Testis (tissue), 3 donors: ENCODE measurements around the gene CPSF4. TPM values are rescaled to one million over a fixed set of nuclear protein-coding genes. Genes with fewer than 3 reads are reported as not detected.

Source experiments
- DNase-seq: peaks from one replicate; pipeline ENCODE4 v3.0.0-alpha.2; 2019
- H3K27ac ChIP-seq, 2 donors: fragments of 200-600 bp; sonication (generic); one replicate each; pipeline ENCODE4 v1.5.1; 2019
- H3K27me3 ChIP-seq: fragments of 200-600 bp; sonication (generic); one replicate; pipeline ENCODE4 v1.5.1; 2019
- H3K36me3 ChIP-seq: fragments of 200-600 bp; sonication (generic); one replicate; pipeline ENCODE4 v1.5.1; 2017; ENCODE audit warnings: low read depth; ENCODE audit errors: missing control alignments
- H3K4me1 ChIP-seq: fragments of 200-600 bp; sonication (generic); one replicate; pipeline ENCODE4 v1.5.1; 2019
- H3K4me3 ChIP-seq, 2 donors: fragments of 200-600 bp; sonication (generic); one replicate each; pipeline ENCODE4 v1.5.1; 2017 to 2019
- H3K9me3 ChIP-seq: fragments of 200-600 bp; sonication (generic); one replicate; pipeline ENCODE4 v1.5.1; 2017
- CTCF ChIP-seq, 3 experiments: fragments of 450-650 bp in 2 of 3; fragments of 200-600 bp in 1 of 3; sonication (generic) in 1 of 3; IDR thresholded peaks; one replicate each; pipeline ENCODE4 v1.5.1; 2016 to 2019; ENCODE audit warnings: antibody characterized with exemption in 3 of 3, mild to moderate bottlenecking in 2 of 3, moderate library complexity in 1 of 3
- POLR2A ChIP-seq: fragments of 450-650 bp; IDR thresholded peaks from one replicate; pipeline ENCODE4 v1.6.1; 2017; ENCODE audit warnings: antibody characterized with exemption, mild to moderate bottlenecking, moderate library complexity
- WGBS, 2 donors: methylation state at CpG; one replicate each; pipeline ENCODE4 v1.1.5; 2018; 5-methylcytosine and 5-hydroxymethylcytosine counted together
- intact Hi-C: fragments of 100-400 bp; cut with DNase I; formaldehyde crosslinking; loops from one replicate; pipeline ENCODE4 v1.15.1; 2023; ENCODE audit warnings: low total_unique reads
- polyA plus RNA-seq: library from polyadenylated mRNA; stranded (reverse); fragments of 350-450 nt; fragmentation: Illumina TruSeq; extraction: RNeasy Lipid Tissue Mini Kit (QIAGEN cat#74804); gene quantifications from one replicate; pipeline ENCODE4 v1.2.3, GENCODE V29; 2014; ENCODE audit warnings: low read depth, low replicate concordance; ENCODE audit not compliant: insufficient read depth
- total RNA-seq, 2 donors: library from RNA; depleted of rRNA; stranded (reverse); fragments of >200 nt; gene quantifications; one replicate each; pipeline ENCODE4 v1.2.3, GENCODE V29; 2016

CPSF4 gene
- total and polyA plus RNA-seq, 3 donors from 2014 or later: 82.4 to 130 (median 107) TPM

GRCh38 chr7:99456288-99456687, 17.5 kb downstream of the CPSF4 start:
- Histone ChIP-seq H3K36me3 (no peaks in the 10 kb centered on the region), H3K4me3 (no peak overlapping the region), H3K27me3 (no peaks in the 10 kb centered on the region), H3K27ac (no peak overlapping the region), H3K4me1 (peaks cover 17% of the 10 kb centered on the region), H3K9me3 (no peaks in the 10 kb centered on the region)
- DNase-seq: no peak
- TF ChIP-seq CTCF (IDR thresholded peaks at IDR 0.05) (no peak), POLR2A (no peak)
- intact Hi-C loops: no loop called here
- 63 to 72% methylated on average over 5 to 13 of the region's 13 CpGs for WGBS, 2 donors

GRCh38 chr7:99457050-99457649, 18.4 kb downstream of the CPSF4 start:
- Histone ChIP-seq H3K4me1 (peaks cover 17% of the 10 kb centered on the region), H3K27me3 (no peaks in the 10 kb centered on the region), H3K27ac (no peak overlapping the region), H3K4me3 (no peak overlapping the region), H3K36me3 (no peaks in the 10 kb centered on the region), H3K9me3 (no peaks in the 10 kb centered on the region)
- 72 to 73% methylated on average over 5 to 6 of the region's 6 CpGs for WGBS, 2 donors
- no peak for TF ChIP-seq POLR2A
- no peak for TF ChIP-seq CTCF (IDR thresholded peaks at IDR 0.05)
- no peak for DNase-seq
- intact Hi-C loops: no loop called here

- no peaks in the 10 kb centered on the region for H3K36me3 ChIP-seq
- H3K4me1 ChIP-seq: peaks cover 17% of the 10 kb centered on the region
- H3K27me3 ChIP-seq: no peaks in the 10 kb centered on the region
- no peak for TF ChIP-seq CTCF (IDR thresholded peaks at IDR 0.05)
- no peaks in the 10 kb centered on the region for H3K9me3 ChIP-seq
- no peak overlapping the region for H3K4me3 ChIP-seq
- no peak for DNase-seq
- 72 to 76% methylated on average over 14 to 26 of the region's 26 CpGs for WGBS, 2 donors
- no peak overlapping the region for H3K27ac ChIP-seq
- intact Hi-C loops: no loop called here
These were observed 19.1 kb downstream of the CPSF4 start for GRCh38 chr7:99457650-99458493.

- Histone ChIP-seq H3K27ac (no peak overlapping the region), H3K36me3 (no peaks in the 10 kb centered on the region), H3K4me1 (peaks cover 11% of the 10 kb centered on the region)
These were observed 20.3 kb downstream of the CPSF4 start for GRCh38 chr7:99459087-99459486.

More at GRCh38 chr7:99459087-99459486, 20.3 kb downstream of the CPSF4 start:
- no peak for DNase-seq
- intact Hi-C loops: no loop called here
- WGBS, 2 donors: 89 to 96% methylated on average over 8 of the region's 8 CpGs
- H3K4me3 ChIP-seq: no peak overlapping the region
- no peak for TF ChIP-seq CTCF (IDR thresholded peaks at IDR 0.05)
- TF ChIP-seq POLR2A: no peak
- H3K9me3 ChIP-seq: no peaks in the 10 kb centered on the region
- no peaks in the 10 kb centered on the region for H3K27me3 ChIP-seq
